HG03108 (cell line): ENCODE data around the gene PTCD1.

Experiments
- ATAC-seq: cut with Tn5 transposase; IDR thresholded peaks from one replicate; pipeline ENCODE4 v1.9.1; 2021; ENCODE audit warnings: moderate library complexity; ENCODE audit not compliant: unreplicated experiment

PTCD1 gene

DNA sequence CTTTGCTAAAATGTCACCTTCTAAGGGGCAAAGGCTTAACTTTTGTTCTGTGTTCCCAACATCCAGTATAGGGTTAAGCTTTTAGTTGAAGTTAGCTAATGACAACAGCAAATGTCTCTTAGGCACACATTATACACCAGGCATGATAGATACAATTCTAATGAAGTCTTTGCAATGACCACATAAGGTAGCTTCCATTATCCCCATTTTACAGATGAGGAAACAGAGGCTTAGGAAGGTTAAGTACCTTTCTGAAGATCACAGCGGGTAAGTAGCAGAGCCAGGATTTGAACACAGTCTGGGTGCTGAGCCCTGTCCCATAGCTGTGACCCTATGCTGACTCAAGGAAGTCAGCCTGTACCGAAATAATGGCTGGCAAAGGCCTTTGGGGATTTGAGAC lies 28.0 kb downstream of the PTCD1 start:
- ATAC-seq: no peak

DNA sequence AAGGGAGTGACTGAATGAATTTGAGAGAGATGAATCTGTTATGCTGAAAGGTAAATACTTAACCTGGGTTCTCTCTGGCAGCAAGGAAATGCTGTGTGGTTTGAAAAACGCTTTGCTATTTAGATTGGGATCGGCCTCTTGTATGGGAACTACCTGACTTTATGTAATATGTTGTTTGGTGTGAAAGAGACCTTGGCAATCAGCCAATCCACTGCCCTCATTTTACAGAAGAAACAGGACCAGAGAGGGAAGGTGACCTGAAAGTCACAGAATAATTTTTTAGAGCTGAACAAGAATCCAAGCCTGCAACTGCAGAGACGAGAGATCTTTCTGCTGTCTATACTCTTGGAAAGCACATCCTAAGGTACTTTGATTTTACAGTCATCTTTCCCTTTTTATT lies 28.8 kb downstream of the PTCD1 start:
- ATAC-seq: no peak

DNA sequence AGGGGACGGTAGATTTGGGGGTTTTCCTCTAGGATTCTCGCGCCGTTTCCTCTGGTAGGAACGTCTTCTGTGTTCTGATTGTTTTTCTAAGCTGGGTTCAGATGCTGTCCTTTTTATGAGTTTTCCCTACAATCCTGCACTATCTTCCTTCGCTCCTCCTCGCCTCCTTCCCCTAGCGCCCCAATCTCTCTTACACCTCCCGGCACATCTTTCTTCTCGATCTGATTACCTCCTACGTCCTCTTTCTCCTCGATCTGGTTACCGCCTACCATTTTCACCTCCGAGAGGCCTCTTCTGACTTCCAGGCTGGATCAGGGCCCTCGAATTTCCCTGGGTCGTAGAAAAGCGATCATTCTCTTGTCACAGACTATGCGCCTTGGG lies 29.4 kb downstream of the PTCD1 start:
- ATAC-seq: peak; percentile 10

DNA sequence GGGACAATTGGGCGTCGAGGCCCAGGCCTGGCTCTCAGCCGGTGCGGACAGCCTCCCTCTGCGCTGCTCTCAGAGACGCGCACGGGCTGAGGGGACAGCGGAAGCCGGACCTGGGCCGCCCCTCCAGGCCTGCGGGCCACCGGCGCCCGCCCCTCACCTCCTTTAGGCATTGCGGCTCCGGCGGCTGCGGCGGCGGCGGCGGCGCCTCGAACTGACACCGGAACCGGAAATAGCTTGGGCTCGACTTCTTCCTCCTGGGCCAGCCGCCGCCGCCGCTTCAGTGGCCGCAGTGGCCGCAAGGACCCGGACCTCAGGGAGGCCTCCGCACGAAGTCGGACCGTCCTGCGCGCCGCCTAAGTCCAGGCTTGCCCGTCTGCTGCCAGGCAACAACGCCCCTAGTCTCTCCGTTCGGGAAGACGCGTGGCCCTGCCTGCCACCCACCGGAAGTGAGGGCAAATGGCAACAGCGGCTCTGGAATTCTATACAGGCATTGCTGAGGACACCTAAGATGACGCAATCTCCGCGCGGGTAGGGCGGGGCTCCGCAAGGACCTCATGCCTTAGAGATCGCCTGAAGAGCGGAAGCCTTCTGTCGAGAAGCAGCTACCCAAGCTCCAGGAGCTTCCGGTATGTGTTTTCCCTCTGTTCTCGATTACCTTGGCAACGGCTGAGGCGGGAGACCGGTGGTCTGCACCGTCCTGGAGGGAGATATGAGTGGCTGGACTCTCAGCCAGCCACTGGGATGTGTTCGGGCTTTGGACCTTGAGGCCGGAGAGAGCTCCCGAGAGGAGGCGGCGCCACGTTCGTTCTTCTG lies 30.0 kb downstream of the PTCD1 start, which contains the start of the genes BUD31 and PDAP1:
Gene BUD31 (plus strand): TSS at position 591 of the 813 bp plus-strand sequence. CDS start 2,124 bp downstream, outside the sequence.
Gene PDAP1 (minus strand): TSS at position 219 of the 813 bp plus-strand sequence. CDS start 49 bp downstream, at position 170.
- ATAC-seq: peak; percentile 65

DNA sequence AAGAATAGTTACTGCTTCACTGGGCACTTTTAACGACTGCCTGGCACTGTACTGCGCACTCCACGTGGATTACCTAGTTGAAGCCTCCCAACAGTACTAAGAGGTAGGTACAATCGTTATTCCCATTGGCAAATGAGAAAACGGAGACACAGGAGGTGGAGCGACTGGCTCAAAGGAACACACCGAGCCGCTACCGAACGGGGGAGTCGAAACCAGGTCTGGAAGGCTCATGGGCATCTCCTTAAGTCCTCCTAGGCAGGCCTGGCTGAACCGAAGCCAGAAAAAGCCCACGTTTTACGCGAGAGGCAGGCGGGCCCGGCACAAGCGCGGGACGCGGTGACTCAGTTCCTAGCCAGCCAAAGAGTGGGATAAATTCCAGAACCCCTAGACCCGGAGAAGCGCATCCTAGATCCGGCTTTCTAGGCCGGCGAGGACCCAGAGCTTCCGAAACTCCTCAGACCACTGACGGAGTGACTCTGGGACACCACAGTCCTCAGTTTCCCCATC lies 30.7 kb downstream of the PTCD1 start:
- ATAC-seq: peak; percentile 1

DNA sequence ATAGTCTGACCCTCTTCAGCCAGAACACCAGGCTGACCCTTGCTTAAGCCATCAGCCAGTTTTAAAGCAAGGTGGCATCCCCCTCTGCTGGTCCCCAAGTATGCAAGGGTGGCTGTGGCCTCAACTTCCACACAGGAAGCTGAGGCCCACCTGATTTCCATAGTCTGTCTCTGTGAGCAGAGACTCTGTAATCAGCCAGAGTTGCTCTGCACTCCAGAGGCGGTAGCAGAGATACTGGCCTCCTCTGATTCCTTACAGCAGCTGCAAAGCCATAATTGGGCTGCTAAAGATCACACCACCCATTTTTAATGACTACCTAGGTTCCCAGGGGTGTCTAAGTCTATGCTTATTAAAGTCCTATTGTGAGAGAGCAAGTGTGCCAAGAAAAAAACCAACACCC lies 32.0 kb downstream of the PTCD1 start:
- no peak for ATAC-seq

DNA sequence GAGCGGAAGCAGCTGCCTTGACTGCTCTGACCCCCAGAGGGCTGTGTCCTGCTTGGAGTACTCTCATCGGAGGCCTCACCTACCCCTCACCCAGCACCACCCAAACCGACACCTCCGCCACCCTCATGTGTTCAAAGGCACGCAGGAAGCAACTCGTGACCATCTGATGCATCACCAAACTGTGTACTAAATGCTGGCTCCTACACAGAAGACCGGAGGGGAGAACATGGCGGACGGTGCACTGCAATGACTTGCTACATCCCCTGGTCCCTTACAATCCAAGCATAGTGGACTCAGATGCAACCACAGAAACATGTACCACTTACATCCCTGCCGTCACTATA lies 33.6 kb downstream of the PTCD1 start:
- no peak for ATAC-seq

DNA sequence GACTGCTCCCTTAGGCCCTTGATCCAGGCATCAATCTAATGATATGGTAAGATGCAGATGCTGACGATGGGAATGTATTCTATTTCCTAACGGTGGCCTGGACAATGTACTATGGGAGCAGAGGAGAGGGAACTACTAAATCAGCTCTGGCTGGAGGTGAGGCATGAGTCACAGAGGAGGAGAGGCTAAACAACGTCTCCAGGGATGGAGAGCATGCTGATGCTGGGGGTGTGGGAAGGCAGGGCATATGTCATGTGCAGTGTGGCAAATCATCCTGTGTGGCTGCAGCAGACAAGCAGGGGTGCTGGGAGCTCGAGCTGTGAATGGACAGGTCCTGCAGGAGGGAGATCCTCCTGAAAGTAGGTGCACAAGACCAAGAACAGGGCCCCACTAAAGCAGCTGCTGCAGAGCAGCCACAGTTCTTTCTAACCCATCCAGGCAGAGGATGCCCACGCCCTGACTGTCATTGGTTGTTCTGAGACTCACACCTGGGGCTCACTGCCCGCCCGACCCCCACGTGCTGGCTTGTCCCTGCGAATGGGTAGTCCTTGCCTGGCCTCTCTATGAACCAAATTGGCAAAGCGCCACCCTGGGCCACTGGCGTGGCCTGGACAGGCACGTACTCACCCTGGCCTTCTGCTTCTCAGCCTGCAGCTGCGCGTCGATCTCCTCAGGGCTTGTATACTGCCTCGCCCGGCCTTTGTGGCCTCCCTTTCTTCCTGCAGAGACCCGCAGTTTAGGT lies 34.2 kb downstream of the PTCD1 start:
- ATAC-seq: no peak

DNA sequence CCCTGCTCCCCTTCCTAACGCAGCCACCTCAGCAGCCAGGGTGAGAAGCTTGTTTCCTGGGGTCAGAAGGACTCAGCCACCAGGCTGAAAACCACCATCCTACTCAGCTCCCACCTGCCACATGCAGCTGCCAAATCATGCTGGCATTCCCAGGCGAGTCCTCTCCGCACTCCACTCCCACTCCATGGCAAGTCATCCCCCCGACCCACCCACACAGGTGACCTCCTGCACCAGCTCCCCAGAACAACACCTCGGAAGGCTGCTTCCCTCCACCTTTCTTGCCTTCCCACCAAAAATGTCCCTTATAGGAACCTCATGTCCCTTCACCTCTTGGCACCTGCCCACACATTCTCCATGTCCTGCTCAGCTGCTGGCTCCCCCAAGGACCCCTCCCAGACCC lies 34.8 kb downstream of the PTCD1 start:
- no peak for ATAC-seq

DNA sequence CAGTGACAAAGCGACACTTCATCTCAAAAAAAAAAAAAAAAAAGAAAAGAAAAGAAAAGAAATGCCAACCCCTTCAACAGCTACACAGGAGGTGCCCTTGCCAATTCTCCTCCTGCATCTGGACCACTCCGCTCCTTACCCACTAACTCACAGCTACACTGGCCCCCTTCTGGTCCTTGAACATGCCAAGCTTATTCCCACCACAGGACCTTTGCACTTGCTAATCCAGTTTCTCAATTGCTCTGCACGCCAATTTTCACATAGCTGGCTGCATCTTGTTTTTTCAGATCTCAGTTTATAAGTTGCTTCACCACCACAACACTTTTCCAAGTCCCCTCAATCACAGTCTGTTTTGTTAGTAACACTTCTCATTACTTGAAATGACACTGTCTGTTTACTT lies 35.7 kb downstream of the PTCD1 start:
- ATAC-seq: no peak

DNA sequence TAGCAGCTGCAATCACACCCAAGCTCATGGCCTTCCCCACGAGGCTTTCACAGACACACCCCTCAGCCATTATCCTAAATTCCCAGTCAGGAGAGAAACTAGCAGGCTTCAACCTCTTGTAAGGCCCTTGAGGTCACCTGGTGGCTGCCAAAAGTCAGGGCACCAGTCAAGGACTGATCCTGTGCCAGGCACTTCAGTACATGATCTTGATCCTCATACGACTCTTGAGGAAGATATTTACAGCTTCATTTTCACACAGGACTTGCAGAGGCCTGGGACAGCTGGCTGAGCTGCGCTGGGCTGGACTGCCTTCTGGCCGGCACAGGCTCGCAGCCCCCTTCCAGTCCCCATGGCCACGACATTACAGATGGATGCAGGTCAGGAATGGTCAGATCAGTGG lies 39.0 kb downstream of the PTCD1 start:
- ATAC-seq: no peak

DNA sequence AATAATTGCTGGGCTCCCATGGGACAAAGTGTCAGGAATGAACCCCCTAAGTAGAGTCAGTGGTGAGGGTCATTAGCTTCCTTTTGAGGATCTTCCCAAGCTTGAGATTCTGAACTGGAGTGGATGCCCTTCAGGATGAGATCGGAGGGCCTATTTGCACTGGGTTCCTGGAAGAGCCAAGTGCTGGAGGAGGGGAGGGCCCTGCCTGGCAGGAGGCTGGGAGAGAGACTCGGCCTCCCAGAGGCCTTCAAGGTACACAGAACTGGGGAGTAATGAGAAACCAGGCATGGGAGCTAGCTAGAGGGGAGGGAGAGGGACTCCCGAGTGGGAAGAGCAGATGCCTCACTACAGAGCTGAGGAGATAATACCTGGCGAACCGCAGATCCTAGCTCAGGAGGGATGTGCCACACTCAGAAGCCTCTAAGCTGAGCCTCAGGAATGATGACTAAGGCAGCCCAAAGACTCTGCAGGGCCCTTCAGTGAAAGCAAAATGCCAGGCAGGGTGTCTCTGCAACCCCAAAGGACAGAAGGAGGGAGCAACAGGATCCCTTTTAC lies 39.6 kb downstream of the PTCD1 start:
- ATAC-seq: no peak

DNA sequence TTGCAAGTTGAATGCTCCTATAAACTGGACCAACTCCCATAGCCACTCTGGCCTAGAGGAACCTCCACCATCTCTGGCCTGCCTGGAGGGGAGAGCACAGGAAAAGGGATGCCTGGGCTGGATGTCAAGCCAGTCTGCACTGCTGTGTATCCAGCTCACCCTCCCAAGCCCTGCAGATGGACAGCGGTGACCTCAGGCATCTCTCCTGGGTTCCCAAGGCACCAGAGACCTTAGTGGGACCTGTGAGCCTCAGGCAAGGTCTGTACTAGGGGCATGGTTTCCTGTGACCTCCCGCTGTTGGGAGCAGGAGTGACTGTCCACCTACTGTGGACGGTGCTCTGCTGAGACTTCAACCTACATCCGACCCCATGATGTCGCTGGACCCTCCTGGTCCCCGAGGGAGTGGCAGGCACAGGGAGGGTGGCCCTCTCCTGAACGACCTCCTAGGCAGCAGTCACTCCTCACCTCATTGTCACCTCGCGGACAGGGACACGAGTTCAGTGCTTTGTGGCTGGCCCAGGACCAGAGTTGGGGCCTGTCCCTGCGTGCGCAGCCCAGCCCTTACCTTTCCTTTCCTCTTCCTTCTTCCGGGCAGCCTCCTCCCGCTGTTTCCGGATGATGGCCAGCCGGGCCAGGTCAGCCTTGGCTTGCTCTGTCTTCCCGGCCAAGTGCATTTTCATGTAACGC lies 41.2 kb downstream of the PTCD1 start:
- no peak for ATAC-seq

DNA sequence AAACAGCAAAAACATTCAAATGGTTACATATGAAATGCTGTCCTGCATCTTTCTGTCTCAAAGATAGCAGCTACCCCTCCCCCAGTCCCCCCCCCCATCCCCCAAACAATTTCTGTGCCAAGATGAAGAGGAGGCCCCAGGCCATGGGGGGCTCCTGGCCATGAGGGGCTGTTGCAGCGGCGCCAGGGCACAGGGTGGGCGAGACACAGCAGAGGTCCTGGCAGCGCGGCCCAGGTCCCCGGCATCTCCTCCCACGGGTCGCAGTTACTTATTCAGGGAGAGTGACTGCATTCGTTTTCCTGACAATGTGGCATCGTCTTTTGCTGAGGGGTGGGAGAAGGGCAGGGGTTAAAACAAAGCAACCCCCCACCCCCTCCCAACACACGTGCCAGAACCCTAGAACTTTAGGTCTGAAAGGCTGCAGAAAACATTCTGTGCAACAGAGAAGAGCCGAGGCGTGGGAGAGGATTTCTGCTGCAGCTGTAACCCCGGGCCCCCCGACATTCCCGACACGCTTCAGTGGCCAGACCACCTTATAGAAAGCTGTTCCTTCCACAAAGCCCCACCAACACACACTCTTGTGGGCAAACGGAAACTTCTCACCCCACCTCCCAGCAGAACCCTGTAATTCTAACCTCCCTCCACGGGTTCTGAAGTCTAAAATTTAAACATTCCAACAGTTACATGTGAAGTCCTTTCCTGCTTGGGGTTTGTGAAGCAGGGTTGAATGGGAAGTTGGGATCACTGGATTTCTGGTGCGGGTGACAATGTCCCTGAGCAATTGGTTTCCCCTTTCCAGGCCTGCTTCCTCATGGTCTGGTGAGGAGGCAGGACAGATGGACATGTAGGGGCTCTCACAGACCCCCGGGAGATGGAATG lies 41.9 kb downstream of the PTCD1 start:
- no peak for ATAC-seq

DNA sequence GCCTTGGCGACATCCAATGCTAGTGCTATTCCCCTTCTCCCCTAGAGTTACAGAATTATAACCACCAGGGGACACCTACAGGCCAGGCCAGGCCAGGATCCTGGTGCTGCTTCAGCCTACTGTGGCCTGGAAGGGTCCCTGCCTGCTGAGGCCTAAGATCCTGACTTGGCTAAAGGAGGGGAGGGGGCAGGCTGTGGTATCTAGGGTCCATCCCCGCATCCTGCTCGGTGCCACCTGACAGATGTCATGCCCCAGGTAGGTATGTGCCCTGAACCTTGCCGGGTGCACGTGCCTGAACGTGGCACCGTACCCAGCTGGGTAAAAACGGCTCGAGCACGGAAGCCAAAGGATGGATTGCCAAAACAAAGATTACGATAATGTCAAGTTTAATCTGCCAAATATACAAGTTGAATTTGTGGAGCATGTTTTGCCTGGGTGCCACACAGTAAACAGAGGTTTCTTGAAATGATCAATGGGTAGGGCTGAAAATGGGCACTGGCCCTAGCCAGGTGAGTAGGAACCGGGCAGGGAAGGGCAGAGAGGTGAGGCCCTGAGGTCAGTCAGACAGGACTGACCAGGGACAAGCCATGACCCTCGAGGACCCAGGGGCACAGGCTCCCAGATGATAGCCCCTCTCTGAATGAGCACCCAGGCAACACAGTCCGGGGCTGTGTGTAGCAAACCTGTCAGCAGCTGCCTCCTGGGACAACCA lies 42.8 kb downstream of the PTCD1 start:
- ATAC-seq: no peak

DNA sequence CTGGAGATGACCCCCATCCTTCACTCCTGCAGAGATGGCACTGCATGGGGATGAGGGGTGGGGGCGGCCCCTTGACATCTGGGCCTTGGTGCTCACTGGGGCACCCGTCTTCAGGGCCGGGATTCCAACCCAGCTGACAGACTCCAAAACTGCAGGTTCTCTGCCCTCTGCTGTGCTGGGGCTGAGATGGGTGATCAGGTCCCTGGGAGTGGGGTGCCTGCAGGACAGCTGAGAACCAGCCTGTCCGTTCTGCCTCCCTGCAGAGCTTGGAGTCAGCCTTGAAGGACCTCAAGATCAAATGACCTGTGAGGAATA lies 44.5 kb downstream of the PTCD1 start:
- no peak for ATAC-seq

DNA sequence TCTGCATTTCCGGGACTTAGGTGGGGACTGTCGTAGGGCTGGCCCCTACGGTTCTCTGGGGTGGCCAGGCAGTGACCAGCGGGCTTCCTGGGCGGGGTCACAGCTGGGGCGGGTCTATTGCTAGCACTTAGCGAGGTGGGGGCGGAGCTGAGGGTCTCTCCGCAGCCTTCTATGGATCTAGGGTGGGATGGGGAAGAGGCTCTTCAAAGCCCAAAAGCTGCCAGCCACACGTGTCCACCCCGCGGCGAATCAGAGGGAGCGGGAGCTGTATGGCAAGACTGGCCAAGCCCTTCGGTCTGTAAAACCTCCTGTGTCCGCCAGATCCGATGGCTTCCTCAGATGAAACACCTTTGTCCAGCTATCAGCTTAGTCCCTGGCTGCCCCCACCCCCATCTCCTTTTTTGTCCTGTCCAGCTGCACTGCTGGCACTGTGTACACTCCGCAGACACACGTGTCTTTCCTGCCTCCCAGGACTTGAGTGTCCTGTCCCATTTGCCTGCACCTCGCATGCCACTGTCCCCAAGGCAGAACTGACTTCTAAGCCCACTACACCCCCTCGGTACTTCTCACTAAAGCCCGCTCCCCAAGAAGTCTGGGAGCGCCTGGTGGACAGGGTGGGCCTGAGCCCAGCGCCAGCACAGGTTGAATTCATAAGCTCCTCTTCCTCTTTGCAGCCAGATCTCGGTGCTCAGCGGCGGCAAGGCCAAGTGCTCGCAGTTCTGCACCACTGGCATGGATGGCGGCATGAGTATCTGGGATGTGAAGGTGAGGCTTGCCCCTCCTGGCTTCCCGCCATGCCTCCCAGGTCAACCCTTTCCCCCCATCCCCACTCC lies 45.0 kb downstream of the PTCD1 start:
- no peak for ATAC-seq

DNA sequence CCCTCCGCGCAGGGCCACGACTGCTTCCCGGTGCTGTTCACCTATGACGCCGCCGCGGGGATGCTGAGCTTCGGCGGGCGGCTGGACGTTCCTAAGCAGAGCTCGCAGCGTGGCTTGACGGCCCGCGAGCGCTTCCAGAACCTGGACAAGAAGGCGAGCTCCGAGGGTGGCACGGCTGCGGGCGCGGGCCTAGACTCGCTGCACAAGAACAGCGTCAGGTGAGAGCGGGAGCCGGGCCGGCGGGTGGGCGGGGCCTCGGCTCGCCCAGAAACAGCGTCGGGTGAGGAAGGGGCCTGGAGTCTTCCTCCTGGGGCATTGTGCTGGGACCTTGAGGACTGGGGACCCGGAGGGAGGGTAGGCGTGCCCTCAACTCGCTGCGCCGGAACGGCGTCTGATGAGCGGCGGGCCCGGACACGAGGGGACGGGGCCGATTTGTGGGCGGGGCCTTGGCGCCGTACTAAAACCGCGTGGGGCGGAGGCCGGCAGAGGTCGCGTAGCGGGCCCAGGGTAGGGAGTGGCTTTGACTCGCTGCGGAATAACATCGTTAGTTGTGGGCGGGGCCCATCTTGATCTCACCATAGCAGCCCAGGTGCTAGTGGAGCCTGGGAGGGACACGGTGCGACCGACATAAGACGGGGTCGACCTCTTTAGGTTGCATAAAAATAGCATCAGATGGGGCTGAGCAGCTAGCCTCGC lies 45.8 kb downstream of the PTCD1 start:
- ATAC-seq: no peak
